Measurements from ENCODE around the gene SMIM1. TPM values are rescaled to one million over a fixed set of nuclear protein-coding genes. Genes with fewer than 3 reads are reported as not detected.
A peak's percentile ranks its signal among the peaks of the same experiment; 100 is the strongest.

SMIM1 gene
- polyA plus RNA-seq, 3 donors, result 1.1 to 2.7 (median 1.4) TPM

DNA sequence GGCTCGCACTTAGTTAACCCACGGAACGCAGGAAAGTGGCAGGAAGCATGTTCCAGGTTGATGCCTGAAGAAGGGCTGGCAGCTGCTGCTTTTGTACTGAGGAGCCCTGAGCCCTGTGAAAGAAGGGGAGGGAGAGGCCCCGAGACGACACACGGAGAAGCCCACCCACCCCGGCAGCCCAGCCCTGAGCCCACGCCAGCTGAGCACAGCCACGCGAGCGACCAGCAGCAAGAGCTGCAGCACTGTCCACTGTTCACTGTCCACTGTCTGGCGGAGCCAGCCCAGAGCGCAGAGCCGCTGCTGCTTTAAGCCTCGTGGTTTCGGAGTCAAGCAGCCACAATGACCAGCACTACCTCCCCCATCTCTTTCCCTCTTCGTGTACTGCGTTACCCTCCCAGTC is 18.4 kb downstream of the SMIM1 start:
- Histone ChIP-seq H3K9ac (ENCODE audit: insufficient read depth, low read length, poor library complexity, severe bottlenecking) (no peak overlapping the region), H3K79me2 (ENCODE audit: insufficient read depth, low read length) (peaks cover 87% of the 10 kb centered on the region), H3K4me3 (replicated peaks in 1 of 3; ENCODE audit: low read depth in 2 of 3, low read length in 3 of 3) (no peak overlapping the region), H4K20me1 (ENCODE audit: insufficient read depth, low read length) (peaks cover 100% of the 10 kb centered on the region), H3K4me2 (replicated peaks; ENCODE audit: extremely low read depth, low read length, poor library complexity, severe bottlenecking) (no peak overlapping the region), H3K36me3 (replicated peaks in 1 of 2; ENCODE audit: control insufficient read depth in 1 of 2, insufficient read depth in 2 of 2, low read length in 2 of 2) (peaks cover 30 to 55% of the 10 kb centered on the region in 2 donors), H3K27ac (ENCODE audit: low read depth in 1 of 2, low read length in 2 of 2) (no peak overlapping the region), H2AFZ (ENCODE audit: insufficient read depth, low read depth, low read length, poor library complexity, severe bottlenecking) (no peak overlapping the region), H3K27me3 (ENCODE audit: control insufficient read depth in 2 of 2, insufficient read depth in 2 of 2, low read length in 2 of 2) (no peaks in the 10 kb centered on the region), H3K9me3 (replicated peaks in 1 of 2; ENCODE audit: control insufficient read depth in 1 of 2, insufficient read depth in 1 of 2, low read length in 2 of 2) (no peaks in the 10 kb centered on the region), H3K4me1 (ENCODE audit: control insufficient read depth in 1 of 2, insufficient read depth in 2 of 2, low read length in 2 of 2) (peaks cover 25 to 30% of the 10 kb centered on the region in 2 donors)
- Mint-ChIP-seq H3K36me3 (peaks cover 26 to 55% of the 10 kb centered on the region in 2 donors), H3K4me3 (no peak overlapping the region), H3K27ac (peak overlapping the region in 1 of 7 donors; percentile 16), H3K27me3 (ENCODE audit: low read depth in 3 of 3) (peaks cover 0 to 1% (median 0%) of the 10 kb centered on the region in 3 donors), H3K4me1 (peaks cover 38% of the 10 kb centered on the region), H3K9me3 (no peaks in the 10 kb centered on the region)
- whole genome bisulfite sequencing (ENCODE audit: insufficient coverage), result 97% methylated on average over 16 of the region's 18 CpGs
- intact Hi-C loops (cut with micrococcal nuclease), result no loop called here
- TF ChIP-seq, protein P1, sequence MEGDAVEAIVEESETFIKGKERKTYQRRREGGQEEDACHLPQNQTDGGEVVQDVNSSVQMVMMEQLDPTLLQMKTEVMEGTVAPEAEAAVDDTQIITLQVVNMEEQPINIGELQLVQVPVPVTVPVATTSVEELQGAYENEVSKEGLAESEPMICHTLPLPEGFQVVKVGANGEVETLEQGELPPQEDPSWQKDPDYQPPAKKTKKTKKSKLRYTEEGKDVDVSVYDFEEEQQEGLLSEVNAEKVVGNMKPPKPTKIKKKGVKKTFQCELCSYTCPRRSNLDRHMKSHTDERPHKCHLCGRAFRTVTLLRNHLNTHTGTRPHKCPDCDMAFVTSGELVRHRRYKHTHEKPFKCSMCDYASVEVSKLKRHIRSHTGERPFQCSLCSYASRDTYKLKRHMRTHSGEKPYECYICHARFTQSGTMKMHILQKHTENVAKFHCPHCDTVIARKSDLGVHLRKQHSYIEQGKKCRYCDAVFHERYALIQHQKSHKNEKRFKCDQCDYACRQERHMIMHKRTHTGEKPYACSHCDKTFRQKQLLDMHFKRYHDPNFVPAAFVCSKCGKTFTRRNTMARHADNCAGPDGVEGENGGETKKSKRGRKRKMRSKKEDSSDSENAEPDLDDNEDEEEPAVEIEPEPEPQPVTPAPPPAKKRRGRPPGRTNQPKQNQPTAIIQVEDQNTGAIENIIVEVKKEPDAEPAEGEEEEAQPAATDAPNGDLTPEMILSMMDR (IDR thresholded peaks at IDR 0.05), result no peak
- no peak for DNase-seq

DNA sequence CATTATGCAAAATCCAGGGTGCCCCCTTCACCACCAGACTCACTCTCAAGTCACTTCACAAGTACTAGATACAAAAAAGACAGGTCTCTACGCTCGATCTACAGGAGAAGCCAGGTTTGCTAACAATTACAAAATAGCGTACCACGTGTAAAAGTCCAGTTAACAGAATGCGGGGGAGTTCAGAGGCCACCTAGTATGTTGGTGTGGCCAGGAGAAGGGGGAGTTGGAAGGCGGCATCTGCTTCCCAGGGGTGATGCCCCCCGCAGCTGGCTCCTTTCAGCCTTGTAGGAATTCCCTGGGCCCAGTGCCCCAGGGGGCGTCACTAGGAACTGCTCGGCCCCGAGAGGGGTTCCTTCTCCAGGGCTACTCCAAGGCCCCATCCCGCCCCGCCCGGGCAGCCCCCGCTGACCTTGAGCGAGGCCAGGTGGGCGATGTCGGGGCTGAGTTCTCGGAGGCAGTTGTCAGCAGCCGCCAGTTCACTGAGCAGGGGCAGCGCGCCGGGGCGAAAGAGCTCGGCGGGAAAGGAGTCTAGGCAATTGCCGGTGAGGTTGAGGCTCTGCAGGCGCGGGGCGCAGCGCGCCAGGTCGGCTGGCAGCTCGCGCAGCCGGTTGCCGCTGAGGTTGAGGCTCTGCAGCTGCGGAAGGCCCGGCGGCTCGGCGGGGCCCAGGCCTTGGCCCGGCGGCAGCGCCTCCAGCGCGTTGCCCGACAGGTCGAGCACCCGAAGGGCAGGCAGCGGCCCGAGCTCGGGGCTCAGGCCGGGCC is 23.1 kb downstream of the SMIM1 start:
- peak overlapping the region in 4 of 7 donors; percentile 21 to 51 (median 34) for H3K27ac Mint-ChIP-seq
- H3K4me2 ChIP-seq (replicated peaks; ENCODE audit: extremely low read depth, low read length, poor library complexity, severe bottlenecking), result peak overlapping the region; percentile 96
- peaks cover 30 to 40% of the 10 kb centered on the region in 2 donors for H3K4me1 ChIP-seq (ENCODE audit: control insufficient read depth in 1 of 2, insufficient read depth in 2 of 2, low read length in 2 of 2)
- intact Hi-C loops (cut with micrococcal nuclease), result no loop called here
- H3K27me3 Mint-ChIP-seq (ENCODE audit: low read depth in 3 of 3), result peaks cover under 1 to 13% (median 6%) of the 10 kb centered on the region in 3 donors
- H3K79me2 ChIP-seq (ENCODE audit: insufficient read depth, low read length), result peaks cover 55% of the 10 kb centered on the region
- TF ChIP-seq, protein P1 (IDR thresholded peaks at IDR 0.05), result no peak
- H3K36me3 Mint-ChIP-seq, result peaks cover 10 to 20% of the 10 kb centered on the region in 2 donors
- H3K4me3 Mint-ChIP-seq, result peak overlapping the region; percentile 72 to 90
- H3K9me3 Mint-ChIP-seq, result no peaks in the 10 kb centered on the region
- no peak for DNase-seq
- 3% methylated on average over 51 of the region's 53 CpGs for WGBS (ENCODE audit: insufficient coverage)
- peak overlapping the region; percentile 84 for H3K9ac ChIP-seq (ENCODE audit: insufficient read depth, low read length, poor library complexity, severe bottlenecking)
- H3K27me3 ChIP-seq (ENCODE audit: control insufficient read depth in 2 of 2, insufficient read depth in 2 of 2, low read length in 2 of 2), result peaks cover 0 to 5% of the 10 kb centered on the region in 2 donors
- peaks cover 31% of the 10 kb centered on the region for H3K4me1 Mint-ChIP-seq
- H3K9me3 ChIP-seq (replicated peaks in 1 of 2; ENCODE audit: control insufficient read depth in 1 of 2, insufficient read depth in 1 of 2, low read length in 2 of 2), result no peaks in the 10 kb centered on the region
- peaks cover 55% of the 10 kb centered on the region for H4K20me1 ChIP-seq (ENCODE audit: insufficient read depth, low read length)
- H2AFZ ChIP-seq (ENCODE audit: insufficient read depth, low read depth, low read length, poor library complexity, severe bottlenecking), result peak overlapping the region; percentile 88
- H3K4me3 ChIP-seq (replicated peaks in 1 of 3; ENCODE audit: low read depth in 2 of 3, low read length in 3 of 3), result peak overlapping the region; percentile 48 to 76 (median 70)
- H3K27ac ChIP-seq (ENCODE audit: low read depth in 1 of 2, low read length in 2 of 2), result peak overlapping the region in 1 of 2 donors; percentile 58
- peaks cover 5 to 16% of the 10 kb centered on the region in 2 donors for H3K36me3 ChIP-seq (replicated peaks in 1 of 2; ENCODE audit: control insufficient read depth in 1 of 2, insufficient read depth in 2 of 2, low read length in 2 of 2)
